Prostate gland (tissue), 2 donors: ENCODE data around the gene ZNF768.

ENCODE experiments used
- CTCF ChIP-seq, 4 experiments: fragments of 200-600 bp in 2 of 4; fragments of 450-650 bp in 2 of 4; sonication (generic) in 2 of 4; IDR thresholded peaks; 1 replicate in 3 of 4; 2 replicates in 1 of 4; pipeline ENCODE4 v1.5.1; 2016 to 2019; ENCODE audit warnings: antibody characterized with exemption in 4 of 4, mild to moderate bottlenecking in 2 of 4, moderate library complexity in 2 of 4
- POLR2A ChIP-seq: fragments of 450-650 bp; IDR thresholded peaks from one replicate; pipeline ENCODE4 v1.6.1; 2016; ENCODE audit warnings: antibody characterized with exemption, mild to moderate bottlenecking
- POLR2AphosphoS5 ChIP-seq: sonication (generic); formaldehyde crosslinking; IDR thresholded peaks from one replicate; pipeline ENCODE4 v1.6.1; 2017; ENCODE audit warnings: antibody characterized with exemption

GRCh38 chr16:30571445-30572322 lies 45.3 kb upstream of the ZNF768 start, which contains the start of gene ZNF688:
- TF ChIP-seq POLR2AphosphoS5, result peak; percentile 95
- TF ChIP-seq CTCF (IDR thresholded peaks at IDR 0.05), result peak in 2 of 4 experiments; percentile 9 to 18
- peak; percentile 57 for TF ChIP-seq POLR2A
